ENCODE data around the gene AGRN. TPM values are rescaled to one million over a fixed set of nuclear protein-coding genes. Genes with fewer than 3 reads are reported as not detected.
A peak's percentile ranks its signal among the peaks of the same experiment; 100 is the strongest.

Gene AGRN
- total RNA-seq, 1 experiment from 2014 or later: 175 TPM

DNA sequence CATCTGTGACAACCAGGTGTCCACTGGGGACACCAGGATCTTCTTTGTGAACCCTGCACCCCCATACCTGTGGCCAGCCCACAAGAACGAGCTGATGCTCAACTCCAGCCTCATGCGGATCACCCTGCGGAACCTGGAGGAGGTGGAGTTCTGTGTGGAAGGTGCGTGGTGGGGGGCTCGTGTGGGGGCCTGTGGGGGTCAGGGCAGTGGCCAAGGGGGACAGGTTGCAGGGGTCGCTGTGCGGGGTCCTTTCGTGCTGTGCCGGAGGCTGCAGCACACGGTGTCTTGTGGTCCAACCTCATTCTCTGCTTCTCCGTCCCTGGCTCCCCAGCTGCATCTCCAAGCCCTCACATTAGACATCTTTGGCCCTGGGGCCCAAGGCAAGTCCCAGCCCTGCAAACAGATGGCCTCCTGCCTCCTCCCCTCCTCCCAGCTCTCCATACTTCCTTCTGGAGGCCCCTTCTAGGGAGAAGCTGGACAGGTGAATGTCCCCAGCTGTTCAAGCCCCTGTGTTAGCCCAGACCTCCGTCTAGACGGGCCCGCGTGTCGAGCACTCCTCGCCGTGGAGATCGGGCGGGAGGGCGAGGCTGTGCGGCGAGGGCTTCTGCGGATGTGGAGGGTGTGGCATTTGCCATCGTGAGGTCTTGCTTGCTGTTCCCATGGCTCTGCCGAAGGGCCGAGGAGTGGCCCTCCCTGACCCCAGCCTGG lies 2.5 kb downstream of the AGRN start:
- peaks cover 2% of the 10 kb centered on the region; the same call in 1 of the 2 replicates for H3K79me2 ChIP-seq (ENCODE audit: insufficient read depth, low read length)
- H3K27ac Mint-ChIP-seq: no peak overlapping the region

More for the DNA sequence above, 2.5 kb downstream of the AGRN start:
- no peak overlapping the region for H3K4me2 ChIP-seq (ENCODE audit: insufficient read depth, insufficient read length, low read length)
- H2AK5ac ChIP-seq (ENCODE audit: insufficient read length, low read length): no peak overlapping the region
- whole genome bisulfite sequencing (ENCODE audit: extremely low coverage, insufficient read length, low lambda C conversion rate): no CpG with 5 or more reads among the region's 27 CpGs
- H3K14ac ChIP-seq (ENCODE audit: insufficient read depth, low read length): no peak overlapping the region
- Mint-ChIP-seq H3K27me3 (ENCODE audit: low read depth) (peaks cover 6% of the 10 kb centered on the region), H3K4me1 (peaks cover 27 to 39% of the 10 kb centered on the region in 2 experiments), H3K9me3 (no peaks in the 10 kb centered on the region; a peak in 1 of 5 replicates), H3K4me3 (peak overlapping the region; percentile 29 to 32; a peak in 3 of 5 replicates), H3K36me3 (ENCODE audit: insufficient read depth in 1 of 3, low read depth in 3 of 3) (peaks cover 3 to 22% (median 16%) of the 10 kb centered on the region in 3 experiments; a peak in 6 of 7 replicates)
- H4K91ac ChIP-seq (ENCODE audit: insufficient read length, low read depth, low read length): no peak overlapping the region
- no peak overlapping the region for H4K8ac ChIP-seq (replicated peaks; ENCODE audit: insufficient read length, low read depth, low read length)
- H4K5ac ChIP-seq (ENCODE audit: insufficient read length, low read depth, low read length): no peak overlapping the region
- no peaks in the 10 kb centered on the region for H3K27me3 ChIP-seq (ENCODE audit: insufficient read depth, low read length)
- H3K27ac ChIP-seq (ENCODE audit: insufficient read length, low read depth, low read length): no peak overlapping the region
- no peak overlapping the region for H2BK15ac ChIP-seq (ENCODE audit: low read depth, low read length)
- peaks cover 7% of the 10 kb centered on the region for H3K23me2 ChIP-seq (ENCODE audit: insufficient read length, low read depth, low read length, poor library complexity, severe bottlenecking)
- no peak overlapping the region for H2AFZ ChIP-seq (ENCODE audit: low read length)
- no peak overlapping the region for H2BK120ac ChIP-seq (ENCODE audit: low read depth, low read length, poor library complexity, severe bottlenecking)
- no peak overlapping the region for H3K18ac ChIP-seq (ENCODE audit: insufficient read length, low read depth, low read length)
- peaks cover 4% of the 10 kb centered on the region; the same call in 1 of the 2 replicates for H3K4me1 ChIP-seq (ENCODE audit: insufficient read depth, low read length)
- H3K23ac ChIP-seq (ENCODE audit: insufficient read length, low read depth, low read length): no peak overlapping the region
- no peak overlapping the region for H3K4ac ChIP-seq (ENCODE audit: low read depth, low read length)
- peaks cover 4% of the 10 kb centered on the region for H3K79me1 ChIP-seq (ENCODE audit: insufficient read depth, low read depth, low read length, poor library complexity, severe bottlenecking)
- peaks cover 3% of the 10 kb centered on the region for H4K20me1 ChIP-seq (ENCODE audit: control insufficient read depth, insufficient read depth, insufficient read length)
- no peak for DNase-seq
- no peak overlapping the region for H2BK12ac ChIP-seq (ENCODE audit: insufficient read length, low read depth, low read length)
- H3K9ac ChIP-seq (ENCODE audit: extremely low read depth, insufficient read length, low read length): no peak overlapping the region
- H3T11ph ChIP-seq (ENCODE audit: low read length): no peak overlapping the region
- no peak overlapping the region for H2BK5ac ChIP-seq (ENCODE audit: insufficient read length, low read length)
- no peak overlapping the region for H2BK20ac ChIP-seq (ENCODE audit: low read depth, low read length, poor library complexity, severe bottlenecking)
- H3K9me3 ChIP-seq (ENCODE audit: control insufficient read depth, low read depth, low read length): no peaks in the 10 kb centered on the region
- TF ChIP-seq, protein P1, sequence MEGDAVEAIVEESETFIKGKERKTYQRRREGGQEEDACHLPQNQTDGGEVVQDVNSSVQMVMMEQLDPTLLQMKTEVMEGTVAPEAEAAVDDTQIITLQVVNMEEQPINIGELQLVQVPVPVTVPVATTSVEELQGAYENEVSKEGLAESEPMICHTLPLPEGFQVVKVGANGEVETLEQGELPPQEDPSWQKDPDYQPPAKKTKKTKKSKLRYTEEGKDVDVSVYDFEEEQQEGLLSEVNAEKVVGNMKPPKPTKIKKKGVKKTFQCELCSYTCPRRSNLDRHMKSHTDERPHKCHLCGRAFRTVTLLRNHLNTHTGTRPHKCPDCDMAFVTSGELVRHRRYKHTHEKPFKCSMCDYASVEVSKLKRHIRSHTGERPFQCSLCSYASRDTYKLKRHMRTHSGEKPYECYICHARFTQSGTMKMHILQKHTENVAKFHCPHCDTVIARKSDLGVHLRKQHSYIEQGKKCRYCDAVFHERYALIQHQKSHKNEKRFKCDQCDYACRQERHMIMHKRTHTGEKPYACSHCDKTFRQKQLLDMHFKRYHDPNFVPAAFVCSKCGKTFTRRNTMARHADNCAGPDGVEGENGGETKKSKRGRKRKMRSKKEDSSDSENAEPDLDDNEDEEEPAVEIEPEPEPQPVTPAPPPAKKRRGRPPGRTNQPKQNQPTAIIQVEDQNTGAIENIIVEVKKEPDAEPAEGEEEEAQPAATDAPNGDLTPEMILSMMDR (conservative IDR thresholded peaks at IDR 0.05): no peak
- H3K56ac ChIP-seq (ENCODE audit: insufficient read length, low read depth, low read length): no peak overlapping the region

Measured in H9 (cell line).